Measurements from ENCODE around the gene ASCL5. TPM values are rescaled to one million over a fixed set of nuclear protein-coding genes. Genes with fewer than 3 reads are reported as not detected.
A peak's percentile ranks its signal among the peaks of the same experiment; 100 is the strongest.

ASCL5 gene
- total RNA-seq, 4 donors from 2014 or later, result not detected

- WGBS, 2 donors (ENCODE audit: low coverage in 1 of 2), result 86 to 95% methylated on average over 4 to 11 of the region's 16 CpGs
- H3K4me3 ChIP-seq, result no peak overlapping the region
- H3K4me1 ChIP-seq, result peaks cover 0 to 24% (median 4%) of the 10 kb centered on the region in 3 donors
- H3K9me3 ChIP-seq, result no peaks in the 10 kb centered on the region
- ATAC-seq, result no peak
- no peaks in the 10 kb centered on the region for H3K27me3 ChIP-seq
- no peak for TF ChIP-seq CTCF (IDR thresholded peaks at IDR 0.05)
- TF ChIP-seq EP300 (IDR thresholded peaks at IDR 0.05), result no peak
- no peak for TF ChIP-seq POLR2AphosphoS5 (IDR thresholded peaks at IDR 0.05)
- TF ChIP-seq POLR2A (IDR thresholded peaks at IDR 0.05), result no peak
- H3K36me3 ChIP-seq, result peaks cover 0 to 95% of the 10 kb centered on the region in 2 donors
- no peak overlapping the region for H3K27ac ChIP-seq
Measured at GRCh38 chr1:201142849-201143725, 16.1 kb upstream of the ASCL5 start.

- H3K27me3 ChIP-seq, result no peaks in the 10 kb centered on the region
- peaks cover 0 to 87% of the 10 kb centered on the region in 2 donors for H3K36me3 ChIP-seq
- H3K4me1 ChIP-seq, result peaks cover 0 to 33% (median 8%) of the 10 kb centered on the region in 3 donors
- peak; percentile 27 for ATAC-seq
- no peak overlapping the region for H3K4me3 ChIP-seq
- H3K27ac ChIP-seq, result no peak overlapping the region
- no peak for TF ChIP-seq CTCF (IDR thresholded peaks at IDR 0.05)
- no peak for TF ChIP-seq EP300 (IDR thresholded peaks at IDR 0.05)
- TF ChIP-seq POLR2AphosphoS5 (IDR thresholded peaks at IDR 0.05), result no peak
- TF ChIP-seq POLR2A (IDR thresholded peaks at IDR 0.05), result no peak
- WGBS, 2 donors (ENCODE audit: low coverage in 1 of 2), result 77% methylated on average over 10 of the region's 16 CpGs; no CpG with 5 or more reads in 1 of the 2 donors
- no peaks in the 10 kb centered on the region for H3K9me3 ChIP-seq
Measured at GRCh38 chr1:201142011-201142848, 15.2 kb upstream of the ASCL5 start.

GRCh38 chr1:201141418-201141817, 14.4 kb upstream of the ASCL5 start:
- 96 to 100% methylated on average over 1 to 4 of the region's 5 CpGs for WGBS, 2 donors (ENCODE audit: low coverage in 1 of 2)
- Histone ChIP-seq H3K36me3 (peaks cover 0 to 81% of the 10 kb centered on the region in 2 donors), H3K4me3 (no peak overlapping the region), H3K9me3 (no peaks in the 10 kb centered on the region), H3K27ac (no peak overlapping the region), H3K4me1 (peaks cover 0 to 41% (median 16%) of the 10 kb centered on the region in 3 donors), H3K27me3 (no peaks in the 10 kb centered on the region)
- TF ChIP-seq CTCF (IDR thresholded peaks at IDR 0.05) (no peak), POLR2AphosphoS5 (IDR thresholded peaks at IDR 0.05) (no peak), EP300 (IDR thresholded peaks at IDR 0.05) (no peak), POLR2A (IDR thresholded peaks at IDR 0.05) (no peak)
- no peak for ATAC-seq

GRCh38 chr1:201140941-201141260, 13.9 kb upstream of the ASCL5 start:
- no peaks in the 10 kb centered on the region for H3K9me3 ChIP-seq
- 89 to 100% methylated on average over 2 to 8 of the region's 8 CpGs for WGBS, 2 donors (ENCODE audit: low coverage in 1 of 2)
- TF ChIP-seq CTCF (IDR thresholded peaks at IDR 0.05) (no peak), EP300 (IDR thresholded peaks at IDR 0.05) (no peak), POLR2A (IDR thresholded peaks at IDR 0.05) (no peak), POLR2AphosphoS5 (IDR thresholded peaks at IDR 0.05) (no peak)
- H3K4me3 ChIP-seq, result no peak overlapping the region
- H3K36me3 ChIP-seq, result peaks cover 0 to 81% of the 10 kb centered on the region in 2 donors
- H3K4me1 ChIP-seq, result peaks cover 0 to 46% (median 19%) of the 10 kb centered on the region in 3 donors
- H3K27me3 ChIP-seq, result no peaks in the 10 kb centered on the region
- no peak overlapping the region for H3K27ac ChIP-seq
- ATAC-seq, result no peak
